GM19452 (cell line): ENCODE results near the gene CCSER1.
"Not testable (repeated sequence)": the region's sequence is repeated elsewhere in the genome, so short reads cannot be mapped to it uniquely, and the experiment has no call there.

Experiments
- ATAC-seq: cut with Tn5 transposase; IDR thresholded peaks from one replicate; pipeline ENCODE4 v1.9.1; 2021; ENCODE audit not compliant: unreplicated experiment

Gene CCSER1

GRCh38 chr4:91620952-91621351 lies 1493.8 kb downstream of the CCSER1 start:
- no peak for ATAC-seq

- no peak for ATAC-seq
These were observed 1494.3 kb downstream of the CCSER1 start for GRCh38 chr4:91621446-91621845.

- no peak for ATAC-seq
These were observed 1495.9 kb downstream of the CCSER1 start for GRCh38 chr4:91622925-91623602.

DNA sequence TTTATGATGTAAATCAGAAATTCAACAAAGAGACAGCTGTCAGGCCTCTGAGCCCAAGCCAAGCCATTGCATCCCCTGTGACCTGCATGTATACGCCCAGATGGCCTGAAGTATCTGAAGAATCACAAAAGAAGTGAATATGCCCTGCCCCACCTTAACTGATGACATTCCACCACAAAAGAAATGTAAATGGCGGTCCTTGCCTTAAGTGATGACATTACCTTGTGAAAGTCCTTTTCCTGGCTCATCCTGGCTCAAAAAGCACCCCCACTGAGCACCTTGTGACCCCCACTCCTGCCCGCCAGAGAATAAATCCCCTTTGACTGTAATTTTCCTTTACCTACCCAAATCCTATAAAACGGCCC lies 1496.4 kb downstream of the CCSER1 start:
- not testable (repeated sequence) for ATAC-seq

DNA sequence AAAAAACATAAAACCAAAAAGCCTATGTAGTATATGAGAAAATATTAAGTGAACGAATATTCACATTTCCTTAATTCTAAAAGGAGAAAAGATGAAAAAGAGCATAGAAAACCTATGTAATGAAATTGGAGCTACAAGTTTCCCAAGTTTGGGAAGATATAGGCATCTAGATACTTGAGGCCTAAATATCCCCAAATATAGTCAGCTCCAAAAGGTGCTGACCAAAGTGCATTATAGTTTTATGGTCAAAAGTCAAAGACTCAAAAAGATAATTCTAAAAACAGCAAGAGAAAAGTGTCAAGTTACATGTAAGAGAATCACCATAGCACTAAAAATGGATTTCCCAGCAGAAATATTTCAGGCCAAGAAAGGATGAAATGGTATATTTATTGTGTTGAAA lies 1502.9 kb downstream of the CCSER1 start:
- ATAC-seq: no peak

GRCh38 chr4:91630764-91631163 lies 1503.6 kb downstream of the CCSER1 start:
- ATAC-seq: no peak

GRCh38 chr4:91631335-91631734 lies 1504.1 kb downstream of the CCSER1 start:
- ATAC-seq: no peak

- ATAC-seq: no peak
These were observed 1508.9 kb downstream of the CCSER1 start for GRCh38 chr4:91636083-91636482.
